HepG2 (cell line): ENCODE measurements around the gene CBR4. TPM values are rescaled to one million over a fixed set of nuclear protein-coding genes. Genes with fewer than 3 reads are reported as not detected.

ENCODE experiments used
- ATAC-seq: fragments of 200-7000 bp; cut with Tn5 transposase; 3 replicates; pipeline ENCODE4 v1.9.1; 2020; ENCODE audit warnings: mild to moderate bottlenecking, moderate library complexity
- BruUV-seq: library from RNA; stranded (reverse); fragments of 400-500 nt; replicated peaks from 2 replicates; lab custom pipeline; 2021; lab: Mats Ljungman, UMichigan
- CTCF ChIA-PET: fragments of 300-600 bp; formaldehyde crosslinking; extraction: SDS; loops from one replicate; lab custom pipeline; 2021; ENCODE audit warnings: low total read pairs, inconsistent platforms, low intra/inter-chr PET ratio; lab: Yijun Ruan, JAX
- POLR2A ChIA-PET: fragments of 350-600 bp; sonication (Branson Sonifier 250); formaldehyde crosslinking; loops from one replicate; lab custom pipeline; 2020; ENCODE audit warnings: antibody characterized with exemption, inconsistent platforms; lab: Yijun Ruan, JAX
- DNase-seq: peaks from one replicate; pipeline ENCODE4 v3.0.0-alpha.2; 2015; ENCODE audit warnings: low spot score
- FAIRE-seq: peaks from 3 replicates; lab custom pipeline; 2011; peaks lifted over from hg19 to GRCh38; lab: Jason Lieb, UNC
- H2AFZ ChIP-seq: one replicate; pipeline ENCODE4 v1.6.1; 2011; ENCODE audit warnings: low read length, inconsistent platforms
- H3K27ac ChIP-seq: fragments of 300-600 bp; 3 replicates; pipeline ENCODE4 v1.8.0; 2011; ENCODE audit warnings: mixed run types, mild to moderate bottlenecking, mixed read lengths, low read length, inconsistent platforms; ENCODE audit not compliant: insufficient read depth; ENCODE audit errors: extremely low read length
- H3K27me3 ChIP-seq, 2 experiments: fragments of 200-600 bp in 1 of 2; 2 replicates in 1 of 2; 3 replicates in 1 of 2; pipeline versions ENCODE4 v1.6.0 to v1.8.0; 2011; ENCODE audit warnings: low read length in 2 of 2, mild to moderate bottlenecking in 2 of 2, moderate library complexity in 2 of 2, inconsistent platforms in 1 of 2; ENCODE audit not compliant: insufficient read depth in 2 of 2, control insufficient read depth in 1 of 2
- H3K36me3 ChIP-seq, 2 experiments: fragments of 200-600 bp in 1 of 2; replicated peaks in 1 of 2; 2 replicates in 1 of 2; 3 replicates in 1 of 2; pipeline versions ENCODE4 v1.5.1 to v1.8.0; 2011; ENCODE audit warnings: low read length in 2 of 2, inconsistent platforms in 1 of 2; ENCODE audit not compliant: insufficient read depth in 2 of 2, control insufficient read depth in 1 of 2
- H3K4me1 ChIP-seq: 2 replicates; pipeline ENCODE4 v1.5.1; 2012; ENCODE audit warnings: low read length, inconsistent platforms; ENCODE audit not compliant: insufficient read depth
- H3K4me2 ChIP-seq: 2 replicates; pipeline ENCODE4 v1.6.0; 2011; ENCODE audit warnings: low read depth, low read length, inconsistent platforms
- H3K4me3 ChIP-seq, 3 experiments: fragments of 200-600 bp in 1 of 3; sonication (generic), shearing (Covaris generic) in 1 of 3; replicated peaks in 1 of 3; 2 replicates each; pipeline ENCODE4 v1.5.1; 2011 to 2016; ENCODE audit warnings: low read length in 3 of 3, inconsistent platforms in 2 of 3, low read depth in 2 of 3, mild to moderate bottlenecking in 2 of 3, control low read depth in 1 of 3, mixed read lengths in 1 of 3; ENCODE audit not compliant: insufficient read depth in 1 of 3
- H3K79me2 ChIP-seq: one replicate; pipeline ENCODE4 v1.6.1; 2011; ENCODE audit warnings: low read length, inconsistent platforms; ENCODE audit not compliant: insufficient read depth
- H3K9ac ChIP-seq: 2 replicates; pipeline ENCODE4 v1.6.0; 2011; ENCODE audit warnings: mild to moderate bottlenecking, low read depth, low read length, inconsistent platforms; ENCODE audit not compliant: insufficient read depth
- H3K9me3 ChIP-seq: 2 replicates; pipeline ENCODE4 v1.5.1; 2012; ENCODE audit warnings: mild to moderate bottlenecking, low read length
- H4K20me1 ChIP-seq: 2 replicates; pipeline ENCODE4 v1.6.0; 2011; ENCODE audit warnings: inconsistent platforms, mild to moderate bottlenecking, low read length, moderate library complexity; ENCODE audit not compliant: insufficient read depth
- HNF4G ChIP-seq, 2 experiments: sonication (generic) in 1 of 2; formaldehyde crosslinking in 1 of 2; IDR thresholded peaks; 2 replicates each; pipeline versions ENCODE4 v1.4.0 to v1.6.1; 2011 to 2020; ENCODE audit warnings: borderline replicate concordance in 2 of 2, low read depth in 2 of 2, mild to moderate bottlenecking in 2 of 2, low read length in 1 of 2, missing genetic modification reagents in 1 of 2, moderate library complexity in 1 of 2
- MTA3 ChIP-seq: sonication (generic); formaldehyde crosslinking; IDR thresholded peaks from 2 replicates; pipeline ENCODE4 v1.4.0; 2020; ENCODE audit warnings: missing genetic modification reagents
- SIN3A ChIP-seq: IDR thresholded peaks from 2 replicates; pipeline ENCODE4 v1.6.1; 2011; ENCODE audit warnings: low read depth, mild to moderate bottlenecking, control low read depth, low read length, borderline replicate concordance
- ZNF749 ChIP-seq: sonication (generic); formaldehyde crosslinking; IDR thresholded peaks from 2 replicates; pipeline ENCODE4 v1.8.0; 2022; ENCODE audit warnings: mild to moderate bottlenecking, missing genetic modification reagents, moderate library complexity, borderline replicate concordance
- ZNF75D ChIP-seq: sonication (generic); formaldehyde crosslinking; IDR thresholded peaks from 2 replicates; pipeline ENCODE4 v1.8.1; 2023; ENCODE audit warnings: missing genetic modification reagents, mild to moderate bottlenecking, borderline replicate concordance
- whole genome bisulfite sequencing: methylation state at CpG from one replicate; pipeline ENCODE4 v1.1.6; 2017; ENCODE audit warnings: low lambda C conversion rate; 5-methylcytosine and 5-hydroxymethylcytosine counted together
- in situ Hi-C: cut with HindIII; loops from 2 replicates; pipeline ENCODE4 v1.10.0; 2017; ENCODE audit warnings: low pct_unique_long_range_greater_than_20kb; ENCODE audit not compliant: extremely low pct_ligation_motif_present
- intact Hi-C: fragments of 100-400 bp; cut with micrococcal nuclease; formaldehyde crosslinking; loops from one replicate; pipeline ENCODE4 v1.10.0; 2022; ENCODE audit not compliant: unreplicated experiment
- polyA plus RNA-seq, 8 experiments: library from polyadenylated mRNA; depleted of rRNA in 3 of 8; stranded (reverse) in 7 of 8; unstranded in 1 of 8; fragments of >200 nt; fragmentation: Illumina TruSeq in 4 of 8; extraction: Trizol in 4 of 8; gene quantifications; 2 replicates each; pipeline versions ENCODE4 v1.2.1 to v1.2.3, GENCODE V29; 2011 to 2016; ENCODE audit warnings: low read depth in 4 of 8, missing spikeins in 1 of 8, mixed read lengths in 1 of 8; ENCODE audit not compliant: insufficient read depth in 1 of 8
- total RNA-seq, 5 experiments: library from RNA; depleted of rRNA; stranded (reverse); fragments of >200 nt; fragmentation: Illumina TruSeq; extraction: Trizol; gene quantifications; 2 replicates each; pipeline ENCODE4 v1.2.3, GENCODE V29; 2016; ENCODE audit warnings: low read depth in 1 of 5
- TF ChIP-seq, protein P1 (sequence below): sonication (generic); formaldehyde crosslinking; IDR thresholded peaks from 2 replicates; pipeline ENCODE4 v1.5.1; 2020; ENCODE audit warnings: missing genetic modification reagents, mild to moderate bottlenecking, borderline replicate concordance
- TF ChIP-seq, protein P2 (sequence below): sonication (generic); formaldehyde crosslinking; IDR thresholded peaks from 2 replicates; pipeline ENCODE4 v1.5.0; 2020; ENCODE audit warnings: mild to moderate bottlenecking, missing genetic modification reagents, borderline replicate concordance
- TF ChIP-seq, protein P3 (sequence below): sonication (generic); formaldehyde crosslinking; IDR thresholded peaks from 2 replicates; pipeline ENCODE4 v1.4.0; 2020; ENCODE audit warnings: mild to moderate bottlenecking, missing genetic modification reagents

CBR4 gene
- total and polyA plus RNA-seq, 2 of the 13 experiments (the other 11 are each of a cell fraction or from before 2014, with no cell fraction given): 7.3 to 20.7 TPM

DNA sequence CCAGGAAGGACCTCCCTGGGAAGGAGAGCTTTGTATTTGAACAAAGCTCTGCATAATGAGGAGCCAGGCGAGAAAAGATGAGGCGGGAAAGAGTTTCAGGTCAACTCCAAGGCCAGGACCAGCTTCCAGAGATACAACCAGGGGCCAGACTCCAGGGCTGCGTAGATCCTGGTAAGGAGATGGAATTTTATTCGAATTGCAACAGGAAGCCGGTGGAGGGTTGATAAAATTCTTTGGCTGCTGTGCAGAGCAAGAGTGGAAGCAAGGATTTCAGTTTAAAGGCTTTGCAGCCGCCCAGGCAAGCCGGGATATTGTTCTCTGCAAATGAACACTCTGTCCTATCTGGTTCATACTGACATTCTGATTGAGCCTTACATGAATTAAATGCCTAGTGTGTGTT lies 40.2 kb upstream of the CBR4 start:
- in situ Hi-C loops: no loop called here
- Histone ChIP-seq H3K27me3 (peaks cover 4 to 19% of the 10 kb centered on the region in 2 experiments; a peak in 4 of 5 replicates), H4K20me1 (no peaks in the 10 kb centered on the region), H3K36me3 (no peaks in the 10 kb centered on the region), H3K9ac (no peak overlapping the region), H3K27ac (no peak overlapping the region), H3K4me2 (no peak overlapping the region), H3K9me3 (no peaks in the 10 kb centered on the region), H3K79me2 (no peaks in the 10 kb centered on the region), H3K4me3 (no peak overlapping the region), H3K4me1 (peaks cover 9% of the 10 kb centered on the region; the same call in 1 of the 2 replicates), H2AFZ (no peak overlapping the region)
- DNase-seq (no peak), ATAC-seq (no peak), FAIRE-seq (no peak)
- BruUV-seq: no TSS peak
- POLR2A ChIA-PET: no interaction called here
- intact Hi-C loops: no loop called here
- CTCF ChIA-PET: no interaction called here
- WGBS: 54% methylated on average over 7 of the region's 7 CpGs
- TF ChIP-seq, protein P1, sequence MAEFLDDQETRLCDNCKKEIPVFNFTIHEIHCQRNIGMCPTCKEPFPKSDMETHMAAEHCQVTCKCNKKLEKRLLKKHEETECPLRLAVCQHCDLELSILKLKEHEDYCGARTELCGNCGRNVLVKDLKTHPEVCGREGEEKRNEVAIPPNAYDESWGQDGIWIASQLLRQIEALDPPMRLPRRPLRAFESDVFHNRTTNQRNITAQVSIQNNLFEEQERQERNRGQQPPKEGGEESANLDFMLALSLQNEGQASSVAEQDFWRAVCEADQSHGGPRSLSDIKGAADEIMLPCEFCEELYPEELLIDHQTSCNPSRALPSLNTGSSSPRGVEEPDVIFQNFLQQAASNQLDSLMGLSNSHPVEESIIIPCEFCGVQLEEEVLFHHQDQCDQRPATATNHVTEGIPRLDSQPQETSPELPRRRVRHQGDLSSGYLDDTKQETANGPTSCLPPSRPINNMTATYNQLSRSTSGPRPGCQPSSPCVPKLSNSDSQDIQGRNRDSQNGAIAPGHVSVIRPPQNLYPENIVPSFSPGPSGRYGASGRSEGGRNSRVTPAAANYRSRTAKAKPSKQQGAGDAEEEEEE (CRISPR knock-in tag): no peak
- TF ChIP-seq ZNF749 (CRISPR knock-in tag) (no peak), ZNF75D (CRISPR knock-in tag) (no peak), SIN3A (no peak), MTA3 (no peak), HNF4G (IDR thresholded peaks at IDR 0.05; ENCODE audit: borderline replicate concordance, low read depth, low read length) (no peak), HNF4G (CRISPR knock-in tag; IDR thresholded peaks at IDR 0.05; ENCODE audit: borderline replicate concordance, low read depth) (no peak)
- TF ChIP-seq, protein P2, sequence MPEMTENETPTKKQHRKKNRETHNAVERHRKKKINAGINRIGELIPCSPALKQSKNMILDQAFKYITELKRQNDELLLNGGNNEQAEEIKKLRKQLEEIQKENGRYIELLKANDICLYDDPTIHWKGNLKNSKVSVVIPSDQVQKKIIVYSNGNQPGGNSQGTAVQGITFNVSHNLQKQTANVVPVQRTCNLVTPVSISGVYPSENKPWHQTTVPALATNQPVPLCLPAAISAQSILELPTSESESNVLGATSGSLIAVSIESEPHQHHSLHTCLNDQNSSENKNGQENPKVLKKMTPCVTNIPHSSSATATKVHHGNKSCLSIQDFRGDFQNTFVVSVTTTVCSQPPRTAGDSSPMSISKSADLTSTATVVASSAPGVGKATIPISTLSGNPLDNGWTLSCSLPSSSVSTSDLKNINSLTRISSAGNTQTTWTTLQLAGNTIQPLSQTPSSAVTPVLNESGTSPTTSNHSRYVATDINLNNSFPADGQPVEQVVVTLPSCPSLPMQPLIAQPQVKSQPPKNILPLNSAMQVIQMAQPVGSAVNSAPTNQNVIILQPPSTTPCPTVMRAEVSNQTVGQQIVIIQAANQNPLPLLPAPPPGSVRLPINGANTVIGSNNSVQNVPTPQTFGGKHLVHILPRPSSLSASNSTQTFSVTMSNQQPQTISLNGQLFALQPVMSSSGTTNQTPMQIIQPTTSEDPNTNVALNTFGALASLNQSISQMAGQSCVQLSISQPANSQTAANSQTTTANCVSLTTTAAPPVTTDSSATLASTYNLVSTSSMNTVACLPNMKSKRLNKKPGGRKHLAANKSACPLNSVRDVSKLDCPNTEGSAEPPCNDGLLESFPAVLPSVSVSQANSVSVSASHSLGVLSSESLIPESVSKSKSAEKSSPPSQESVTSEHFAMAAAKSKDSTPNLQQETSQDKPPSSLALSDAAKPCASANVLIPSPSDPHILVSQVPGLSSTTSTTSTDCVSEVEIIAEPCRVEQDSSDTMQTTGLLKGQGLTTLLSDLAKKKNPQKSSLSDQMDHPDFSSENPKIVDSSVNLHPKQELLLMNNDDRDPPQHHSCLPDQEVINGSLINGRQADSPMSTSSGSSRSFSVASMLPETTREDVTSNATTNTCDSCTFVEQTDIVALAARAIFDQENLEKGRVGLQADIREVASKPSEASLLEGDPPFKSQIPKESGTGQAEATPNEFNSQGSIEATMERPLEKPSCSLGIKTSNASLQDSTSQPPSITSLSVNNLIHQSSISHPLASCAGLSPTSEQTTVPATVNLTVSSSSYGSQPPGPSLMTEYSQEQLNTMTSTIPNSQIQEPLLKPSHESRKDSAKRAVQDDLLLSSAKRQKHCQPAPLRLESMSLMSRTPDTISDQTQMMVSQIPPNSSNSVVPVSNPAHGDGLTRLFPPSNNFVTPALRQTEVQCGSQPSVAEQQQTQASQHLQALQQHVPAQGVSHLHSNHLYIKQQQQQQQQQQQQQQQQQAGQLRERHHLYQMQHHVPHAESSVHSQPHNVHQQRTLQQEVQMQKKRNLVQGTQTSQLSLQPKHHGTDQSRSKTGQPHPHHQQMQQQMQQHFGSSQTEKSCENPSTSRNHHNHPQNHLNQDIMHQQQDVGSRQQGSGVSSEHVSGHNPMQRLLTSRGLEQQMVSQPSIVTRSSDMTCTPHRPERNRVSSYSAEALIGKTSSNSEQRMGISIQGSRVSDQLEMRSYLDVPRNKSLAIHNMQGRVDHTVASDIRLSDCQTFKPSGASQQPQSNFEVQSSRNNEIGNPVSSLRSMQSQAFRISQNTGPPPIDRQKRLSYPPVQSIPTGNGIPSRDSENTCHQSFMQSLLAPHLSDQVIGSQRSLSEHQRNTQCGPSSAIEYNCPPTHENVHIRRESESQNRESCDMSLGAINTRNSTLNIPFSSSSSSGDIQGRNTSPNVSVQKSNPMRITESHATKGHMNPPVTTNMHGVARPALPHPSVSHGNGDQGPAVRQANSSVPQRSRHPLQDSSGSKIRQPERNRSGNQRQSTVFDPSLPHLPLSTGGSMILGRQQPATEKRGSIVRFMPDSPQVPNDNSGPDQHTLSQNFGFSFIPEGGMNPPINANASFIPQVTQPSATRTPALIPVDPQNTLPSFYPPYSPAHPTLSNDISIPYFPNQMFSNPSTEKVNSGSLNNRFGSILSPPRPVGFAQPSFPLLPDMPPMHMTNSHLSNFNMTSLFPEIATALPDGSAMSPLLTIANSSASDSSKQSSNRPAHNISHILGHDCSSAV (CRISPR knock-in tag): no peak
- TF ChIP-seq, protein P3, sequence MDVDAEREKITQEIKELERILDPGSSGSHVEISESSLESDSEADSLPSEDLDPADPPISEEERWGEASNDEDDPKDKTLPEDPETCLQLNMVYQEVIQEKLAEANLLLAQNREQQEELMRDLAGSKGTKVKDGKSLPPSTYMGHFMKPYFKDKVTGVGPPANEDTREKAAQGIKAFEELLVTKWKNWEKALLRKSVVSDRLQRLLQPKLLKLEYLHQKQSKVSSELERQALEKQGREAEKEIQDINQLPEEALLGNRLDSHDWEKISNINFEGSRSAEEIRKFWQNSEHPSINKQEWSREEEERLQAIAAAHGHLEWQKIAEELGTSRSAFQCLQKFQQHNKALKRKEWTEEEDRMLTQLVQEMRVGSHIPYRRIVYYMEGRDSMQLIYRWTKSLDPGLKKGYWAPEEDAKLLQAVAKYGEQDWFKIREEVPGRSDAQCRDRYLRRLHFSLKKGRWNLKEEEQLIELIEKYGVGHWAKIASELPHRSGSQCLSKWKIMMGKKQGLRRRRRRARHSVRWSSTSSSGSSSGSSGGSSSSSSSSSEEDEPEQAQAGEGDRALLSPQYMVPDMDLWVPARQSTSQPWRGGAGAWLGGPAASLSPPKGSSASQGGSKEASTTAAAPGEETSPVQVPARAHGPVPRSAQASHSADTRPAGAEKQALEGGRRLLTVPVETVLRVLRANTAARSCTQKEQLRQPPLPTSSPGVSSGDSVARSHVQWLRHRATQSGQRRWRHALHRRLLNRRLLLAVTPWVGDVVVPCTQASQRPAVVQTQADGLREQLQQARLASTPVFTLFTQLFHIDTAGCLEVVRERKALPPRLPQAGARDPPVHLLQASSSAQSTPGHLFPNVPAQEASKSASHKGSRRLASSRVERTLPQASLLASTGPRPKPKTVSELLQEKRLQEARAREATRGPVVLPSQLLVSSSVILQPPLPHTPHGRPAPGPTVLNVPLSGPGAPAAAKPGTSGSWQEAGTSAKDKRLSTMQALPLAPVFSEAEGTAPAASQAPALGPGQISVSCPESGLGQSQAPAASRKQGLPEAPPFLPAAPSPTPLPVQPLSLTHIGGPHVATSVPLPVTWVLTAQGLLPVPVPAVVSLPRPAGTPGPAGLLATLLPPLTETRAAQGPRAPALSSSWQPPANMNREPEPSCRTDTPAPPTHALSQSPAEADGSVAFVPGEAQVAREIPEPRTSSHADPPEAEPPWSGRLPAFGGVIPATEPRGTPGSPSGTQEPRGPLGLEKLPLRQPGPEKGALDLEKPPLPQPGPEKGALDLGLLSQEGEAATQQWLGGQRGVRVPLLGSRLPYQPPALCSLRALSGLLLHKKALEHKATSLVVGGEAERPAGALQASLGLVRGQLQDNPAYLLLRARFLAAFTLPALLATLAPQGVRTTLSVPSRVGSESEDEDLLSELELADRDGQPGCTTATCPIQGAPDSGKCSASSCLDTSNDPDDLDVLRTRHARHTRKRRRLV (CRISPR knock-in tag): no peak
